Central memory CD4-positive, alpha-beta T cell (primary cell): ENCODE results near the gene BTG4.

Experiments
- DNase-seq: peaks from one replicate; pipeline ENCODE4 v3.0.0; 2022
- total RNA-seq, 3 experiments: gene quantifications; one replicate each; lab custom pipeline; 2026; lab: John Stamatoyannopoulos, UW

Gene BTG4
- 0 reads per million in 3 experiments for total RNA-seq

DNA sequence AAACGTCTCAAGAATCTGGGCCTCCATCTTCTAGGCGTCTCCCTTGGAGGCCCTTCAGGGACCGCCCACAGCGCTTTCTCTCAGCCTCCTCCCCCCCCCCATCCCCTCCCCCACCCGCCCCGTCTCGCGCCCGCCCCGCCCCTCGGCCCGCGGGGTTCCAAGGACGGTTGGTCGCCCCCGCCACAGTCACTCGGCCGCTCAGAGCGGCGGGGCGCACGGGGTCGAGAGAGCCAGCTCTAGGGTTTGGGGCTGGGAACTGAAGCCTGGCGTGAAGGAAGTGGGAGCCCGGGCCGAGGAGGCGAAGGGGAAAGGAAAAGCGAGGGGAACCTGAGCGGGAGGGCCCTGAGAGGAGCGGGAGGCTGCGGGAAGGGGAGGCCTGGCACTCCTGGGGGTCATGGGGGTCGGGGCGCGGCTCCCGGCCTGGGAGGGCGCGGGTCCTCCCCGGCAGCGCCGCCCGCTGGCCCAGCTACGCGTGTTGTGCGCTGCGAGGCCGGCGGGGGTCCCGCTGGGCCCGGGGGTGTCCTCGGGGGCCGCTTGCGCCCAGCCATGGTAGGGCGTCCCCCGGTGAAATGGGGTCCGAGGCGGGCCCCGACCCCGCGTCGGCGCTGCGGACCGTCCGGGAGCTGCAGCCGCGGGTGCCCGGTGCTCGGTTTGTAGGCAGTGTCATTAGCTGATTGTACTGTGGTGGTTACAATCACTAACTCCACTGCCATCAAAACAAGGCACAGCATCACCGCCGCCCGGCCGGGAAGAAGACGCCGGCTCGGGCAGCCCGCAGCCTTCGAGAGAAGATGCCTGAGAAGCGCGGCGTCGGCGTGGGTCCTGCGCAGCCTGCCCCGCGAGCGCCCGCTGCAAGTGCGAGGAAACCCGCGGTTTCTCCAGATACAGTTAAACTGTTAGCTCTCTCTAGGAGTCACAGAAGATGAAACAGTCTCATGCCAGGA, at the start of gene BTG4:
Gene BTG4, minus strand, starts transcription at position 91 of the 944 bp plus-strand sequence. CDS start 13,610 bp downstream, outside the sequence.
- DNase-seq: no peak

DNA sequence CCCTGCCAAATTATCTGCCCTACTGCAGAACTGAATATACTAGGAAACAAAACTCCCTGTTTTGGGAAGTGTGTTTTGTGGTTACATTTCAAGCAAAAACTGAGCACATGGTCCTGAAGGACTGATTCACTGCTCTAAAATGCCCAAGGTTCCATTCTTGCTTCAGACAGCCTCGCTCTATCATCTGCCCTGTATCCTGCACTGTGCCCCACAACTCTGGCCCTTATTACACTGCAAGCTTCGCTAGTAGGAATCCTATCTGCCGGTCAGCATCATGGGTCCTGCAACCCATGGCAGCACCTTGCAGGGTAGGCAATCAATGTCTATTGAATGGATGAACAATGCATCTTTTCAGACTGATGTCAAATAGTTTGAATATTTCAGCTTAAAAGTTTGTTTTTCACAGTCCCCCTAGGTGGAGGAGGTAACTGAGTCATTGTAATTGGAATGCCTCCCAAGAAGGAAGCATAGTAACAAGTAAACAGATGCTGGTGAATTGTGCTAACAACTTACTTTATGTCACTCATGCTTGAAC, 49.7 kb upstream of the BTG4 start:
- no peak for DNase-seq

DNA sequence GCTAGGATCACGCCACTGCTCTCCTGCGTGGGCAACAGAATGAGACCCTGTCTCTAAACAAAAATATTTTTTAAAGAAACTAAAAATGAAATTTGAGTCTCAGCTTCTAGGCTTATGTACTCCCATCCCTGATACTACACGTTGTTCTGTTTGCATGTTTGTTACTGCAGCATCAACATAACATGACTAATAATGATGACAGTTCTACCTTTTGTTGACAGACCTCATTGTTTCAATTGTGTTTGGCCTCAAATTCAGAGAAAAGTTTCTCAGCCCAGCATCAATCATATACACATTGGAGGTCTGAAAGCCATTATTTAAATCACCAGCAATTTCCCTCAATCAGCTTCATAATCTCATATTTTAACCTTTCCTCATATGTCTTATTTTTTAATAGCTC, 49.1 kb upstream of the BTG4 start:
- no peak for DNase-seq

DNA sequence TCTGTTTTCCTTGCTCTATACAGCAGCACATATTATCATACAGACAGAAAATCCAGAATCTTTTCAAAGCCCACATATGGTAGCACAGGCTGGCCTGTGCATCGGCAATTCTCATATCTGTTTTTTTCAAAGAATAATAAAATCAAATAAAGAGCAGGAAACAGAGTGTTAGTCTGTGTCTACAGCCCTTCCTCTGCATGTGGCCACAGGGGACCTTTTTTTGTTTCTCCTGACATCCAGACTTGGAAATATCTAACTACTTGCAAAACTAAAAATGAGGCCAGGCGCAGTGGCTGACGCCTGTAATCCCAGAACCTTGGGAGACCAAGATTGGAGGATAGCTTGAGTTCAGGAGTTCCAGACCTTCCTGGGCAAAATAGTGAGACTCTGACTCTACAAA, 48.6 kb upstream of the BTG4 start:
- no peak for DNase-seq

DNA sequence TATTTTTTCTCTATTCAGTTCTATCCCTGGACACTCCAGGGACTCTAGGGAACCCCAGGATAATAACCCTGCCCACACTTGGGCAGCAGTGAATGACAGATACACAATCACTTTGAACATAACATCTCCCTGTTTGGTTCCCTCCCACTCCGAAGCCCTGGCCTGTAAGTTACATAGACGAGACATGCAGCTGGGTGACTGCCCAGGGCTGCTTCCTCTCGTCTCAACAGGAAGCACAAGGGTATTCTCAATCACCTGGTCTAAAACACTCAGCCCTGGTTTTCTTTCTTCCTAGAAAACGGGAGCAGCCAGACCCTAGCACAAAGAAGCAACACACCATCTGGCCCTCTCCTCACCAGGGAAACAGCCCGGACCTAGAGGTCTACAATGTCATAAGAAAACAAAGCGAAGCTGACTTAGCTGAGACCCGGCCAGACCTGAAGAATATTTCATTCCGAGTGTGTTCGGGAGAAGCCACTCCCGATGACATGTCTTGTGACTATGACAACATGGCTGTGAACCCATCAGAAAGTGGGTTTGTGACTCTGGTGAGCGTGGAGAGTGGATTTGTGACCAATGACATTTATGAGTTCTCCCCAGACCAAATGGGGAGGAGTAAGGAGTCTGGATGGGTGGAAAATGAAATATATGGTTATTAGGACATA, 47.7 kb upstream of the BTG4 start:
- DNase-seq: no peak

DNA sequence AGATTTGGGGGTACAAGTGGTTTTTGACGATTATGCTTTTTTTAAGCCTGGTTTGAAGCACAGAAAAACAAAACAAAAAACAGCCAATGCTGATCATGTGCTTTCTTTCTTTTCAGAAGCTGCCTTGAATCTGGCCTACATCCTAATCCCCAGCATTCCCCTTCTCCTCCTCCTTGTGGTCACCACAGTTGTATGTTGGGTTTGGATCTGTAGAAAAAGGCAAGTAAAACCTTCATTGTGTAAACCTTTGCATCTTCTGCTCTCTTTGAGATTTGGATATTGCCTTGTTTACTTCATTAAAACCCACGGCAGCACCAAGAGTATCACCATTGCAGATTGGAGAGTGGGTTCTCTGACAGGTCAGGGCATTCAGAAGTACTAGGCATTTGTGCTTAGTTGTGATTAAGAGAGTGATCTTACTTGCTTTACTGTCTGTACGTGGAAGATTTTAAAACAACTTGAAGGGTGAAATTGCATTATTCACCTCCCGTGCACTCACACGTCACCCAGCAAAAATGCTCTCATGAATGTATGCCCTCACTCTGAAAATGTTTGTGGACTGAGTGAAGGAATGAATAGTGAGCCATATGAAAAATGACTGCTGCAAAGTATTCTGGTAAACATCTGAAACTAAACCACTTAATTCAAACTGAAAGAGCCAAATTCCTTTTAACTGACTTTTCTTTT, 45.4 kb upstream of the BTG4 start:
- DNase-seq: no peak

DNA sequence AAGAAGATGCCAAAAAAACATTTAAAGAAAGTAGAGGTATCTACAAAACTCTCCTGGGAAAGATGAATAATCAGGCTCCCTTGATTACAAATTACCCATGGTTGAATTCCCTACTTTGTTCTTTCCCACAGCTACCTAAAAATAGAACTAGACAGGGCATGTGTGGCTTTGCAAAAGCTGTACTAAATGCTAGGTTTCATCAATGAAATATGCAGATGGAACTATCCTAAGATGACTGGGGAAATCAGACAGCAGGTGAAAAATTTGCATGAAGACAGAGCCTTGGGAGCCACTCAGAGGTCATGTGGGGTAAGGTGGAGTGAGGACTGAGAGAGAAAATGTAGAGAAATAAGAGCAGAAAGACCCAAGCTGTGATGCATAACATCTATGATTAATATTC, 43.1 kb upstream of the BTG4 start:
- no peak for DNase-seq

DNA sequence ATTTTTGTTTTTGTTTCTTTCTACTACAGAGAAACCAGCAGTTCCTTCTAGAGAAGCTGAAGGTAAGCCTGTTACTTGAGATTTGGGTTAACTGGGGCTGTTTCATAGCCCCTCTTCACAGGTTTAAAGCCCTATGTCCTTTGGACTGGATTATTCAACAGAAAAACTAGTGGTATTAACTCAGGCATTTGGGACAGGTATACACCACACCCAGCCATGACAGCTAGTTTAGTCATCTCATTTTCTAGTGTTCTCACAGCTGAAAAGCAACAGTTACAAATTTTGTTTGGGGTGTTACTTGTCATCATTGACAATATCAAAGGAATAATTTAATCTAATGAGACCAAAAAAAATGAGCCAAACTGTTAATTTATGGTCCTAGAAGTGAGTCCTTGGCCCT, 42.3 kb upstream of the BTG4 start:
- no peak for DNase-seq

DNA sequence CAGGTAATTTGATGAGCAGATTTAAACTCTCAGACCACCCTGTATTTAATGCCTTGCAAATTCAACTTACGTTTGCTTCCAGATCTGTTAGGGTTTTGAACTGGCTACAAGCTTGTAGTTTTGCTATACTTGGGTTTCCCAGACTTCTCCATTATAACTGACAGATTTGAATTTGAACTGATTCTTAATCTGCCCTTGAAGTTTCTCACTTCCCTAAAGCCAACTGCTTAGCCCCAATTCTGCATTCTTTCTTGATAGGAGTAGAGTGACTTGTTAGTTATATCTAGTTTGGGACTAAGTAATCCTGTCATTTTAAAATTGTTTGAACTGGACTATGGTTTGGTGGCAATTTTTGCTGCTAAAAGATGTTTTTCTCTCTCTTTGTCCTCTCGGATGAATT, 38.1 kb upstream of the BTG4 start:
- DNase-seq: no peak

DNA sequence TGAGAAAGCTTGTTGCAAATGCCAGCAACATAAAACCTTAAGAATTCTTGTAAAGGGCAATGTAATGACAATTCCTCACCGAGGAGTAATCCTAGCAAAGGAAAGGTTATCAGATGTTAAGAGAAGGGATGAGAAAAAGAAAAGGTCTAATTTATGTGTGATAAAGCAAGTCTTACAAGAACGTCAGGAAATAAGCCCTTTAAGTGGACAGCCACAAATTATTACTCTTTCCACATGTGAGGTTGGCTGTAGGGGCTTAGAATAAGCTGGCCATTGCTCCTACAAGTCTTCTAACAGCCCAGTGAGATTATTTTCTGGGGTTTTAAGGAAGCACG, 37.6 kb upstream of the BTG4 start:
- DNase-seq: no peak

DNA sequence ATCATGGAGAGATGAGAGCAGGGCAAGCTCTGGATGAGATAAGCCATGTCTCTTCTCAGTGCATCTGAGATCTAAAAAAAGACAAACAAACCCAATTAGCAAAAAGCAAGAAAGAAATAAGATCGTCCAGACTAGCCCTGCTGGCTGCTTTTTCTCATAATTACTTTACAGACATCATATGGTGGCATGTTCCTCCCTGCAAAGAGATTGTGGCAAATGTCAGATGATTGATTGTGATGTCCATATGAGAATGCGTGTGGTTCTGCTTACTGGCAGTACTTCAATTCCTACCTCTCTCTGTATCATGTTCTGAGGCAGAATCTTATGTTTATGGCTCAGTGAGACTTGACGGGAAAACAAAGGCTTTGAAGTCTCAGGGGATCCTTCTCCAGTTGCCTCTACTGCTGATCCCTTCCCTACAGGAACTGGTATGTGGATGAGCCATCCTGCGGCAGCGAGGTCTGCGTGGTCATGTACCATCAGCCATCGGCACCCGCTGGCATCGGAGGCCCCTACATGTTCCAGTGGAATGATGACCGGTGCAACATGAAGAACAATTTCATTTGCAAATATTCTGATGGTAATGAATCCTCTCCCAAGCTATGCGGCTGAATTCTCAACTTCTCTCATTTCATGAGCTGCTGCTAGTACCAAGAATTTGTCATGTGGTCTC, 37.1 kb upstream of the BTG4 start:
- no peak for DNase-seq

DNA sequence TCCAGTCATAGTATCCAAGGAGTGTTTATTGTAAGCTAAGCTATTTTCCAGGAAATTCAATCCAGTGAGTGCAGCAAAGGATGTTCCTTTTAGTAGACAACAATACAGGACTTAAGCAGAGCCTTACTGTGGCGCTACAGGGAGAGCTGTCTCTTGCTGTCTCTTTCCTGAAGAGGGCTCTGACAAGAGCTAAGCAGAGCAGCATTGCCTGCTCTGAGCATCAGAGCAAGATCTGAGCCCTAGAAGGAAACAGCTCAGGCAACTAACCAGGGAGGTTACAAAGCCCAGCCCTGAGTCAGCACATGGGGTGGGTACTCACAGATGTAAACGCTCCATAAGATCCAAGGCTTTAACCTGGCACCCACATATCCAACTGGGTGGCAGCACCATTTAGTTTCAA, 36.3 kb upstream of the BTG4 start:
- no peak for DNase-seq

DNA sequence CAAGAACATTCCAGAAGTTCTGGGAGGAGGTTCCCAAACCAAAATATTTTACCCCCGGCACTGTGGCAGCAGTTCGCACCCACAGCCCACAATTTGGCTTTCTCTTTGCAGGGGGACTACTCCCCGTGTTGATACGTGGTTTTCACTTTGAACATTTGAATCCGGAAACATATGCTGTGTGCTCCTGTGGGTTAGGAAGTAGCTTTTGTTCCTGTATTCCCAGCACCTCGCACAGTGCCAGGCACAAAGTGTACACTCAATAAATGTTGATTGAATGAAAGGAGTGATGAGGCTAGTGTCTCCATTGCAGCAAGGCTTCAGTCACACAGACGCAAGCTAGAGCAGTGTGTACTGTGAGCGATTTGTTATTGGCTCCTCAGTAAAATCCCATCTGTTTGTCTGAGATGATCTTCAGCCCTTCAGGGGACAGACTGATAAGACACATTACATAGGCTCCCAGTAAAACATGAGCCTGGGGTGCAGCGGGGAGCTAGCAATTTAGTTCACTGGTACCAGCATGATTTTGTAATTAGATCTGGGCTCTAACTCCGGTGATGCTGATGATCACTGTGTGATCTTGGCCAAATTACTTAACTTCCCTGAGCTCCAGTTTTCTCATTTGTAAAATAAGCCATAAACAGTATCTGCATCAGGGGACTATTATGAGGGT, 30.6 kb upstream of the BTG4 start:
- no peak for DNase-seq

DNA sequence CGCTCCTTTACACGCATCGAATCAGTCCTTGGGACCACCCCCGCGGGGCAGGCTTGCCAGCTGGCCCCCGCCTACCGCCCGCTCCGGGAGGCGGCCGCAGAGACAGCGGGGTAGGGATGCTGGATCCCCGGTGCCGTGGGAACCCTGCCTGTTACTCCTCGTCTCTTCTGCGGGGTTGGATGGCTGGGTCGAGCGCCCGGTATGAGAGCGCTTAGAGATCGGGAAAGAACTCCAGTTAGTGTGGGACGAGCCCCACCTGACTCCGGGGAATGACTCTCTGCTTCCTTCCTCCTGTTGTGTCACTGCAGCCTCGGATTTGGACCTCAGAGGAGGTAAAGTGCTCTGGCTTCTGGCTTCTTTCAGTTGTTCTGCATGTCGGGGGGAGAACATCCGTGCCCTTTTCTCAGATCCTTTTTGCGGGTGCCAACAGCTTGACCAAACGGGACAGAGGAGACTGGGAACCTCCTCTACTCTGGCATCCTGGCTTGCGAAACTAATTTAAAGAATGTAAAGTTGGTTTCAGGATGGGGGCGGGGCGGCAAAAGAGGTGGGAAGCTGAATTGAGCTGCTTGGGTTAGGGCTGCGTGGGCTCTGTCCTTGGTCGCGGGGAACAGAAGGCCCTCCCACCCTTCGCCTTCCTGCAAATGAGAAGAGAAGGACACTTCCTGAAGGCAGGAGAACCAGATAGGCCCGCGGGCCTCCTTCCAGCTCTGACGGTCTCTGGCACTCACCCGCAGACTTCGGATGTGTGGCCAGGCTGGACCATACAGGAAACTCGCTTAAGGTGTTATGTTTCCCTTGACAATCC, 29.3 kb upstream of the BTG4 start:
- no peak for DNase-seq

DNA sequence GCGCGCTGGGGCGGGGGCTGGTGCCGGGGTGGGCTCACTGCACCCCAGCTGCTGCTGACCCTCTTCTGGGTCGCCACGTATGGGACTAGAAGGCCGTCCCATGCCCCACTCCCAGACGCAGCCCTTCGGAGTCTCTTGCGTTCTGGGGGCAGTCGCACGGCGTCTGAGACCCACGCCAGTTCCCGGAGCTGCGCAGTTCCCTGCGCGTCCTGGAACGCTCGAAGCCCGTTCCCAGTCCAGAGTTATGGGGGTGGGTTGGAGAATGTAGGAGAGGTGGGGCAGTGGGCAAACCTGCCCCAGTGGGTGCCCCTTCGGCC, 28.7 kb upstream of the BTG4 start:
- DNase-seq: no peak

DNA sequence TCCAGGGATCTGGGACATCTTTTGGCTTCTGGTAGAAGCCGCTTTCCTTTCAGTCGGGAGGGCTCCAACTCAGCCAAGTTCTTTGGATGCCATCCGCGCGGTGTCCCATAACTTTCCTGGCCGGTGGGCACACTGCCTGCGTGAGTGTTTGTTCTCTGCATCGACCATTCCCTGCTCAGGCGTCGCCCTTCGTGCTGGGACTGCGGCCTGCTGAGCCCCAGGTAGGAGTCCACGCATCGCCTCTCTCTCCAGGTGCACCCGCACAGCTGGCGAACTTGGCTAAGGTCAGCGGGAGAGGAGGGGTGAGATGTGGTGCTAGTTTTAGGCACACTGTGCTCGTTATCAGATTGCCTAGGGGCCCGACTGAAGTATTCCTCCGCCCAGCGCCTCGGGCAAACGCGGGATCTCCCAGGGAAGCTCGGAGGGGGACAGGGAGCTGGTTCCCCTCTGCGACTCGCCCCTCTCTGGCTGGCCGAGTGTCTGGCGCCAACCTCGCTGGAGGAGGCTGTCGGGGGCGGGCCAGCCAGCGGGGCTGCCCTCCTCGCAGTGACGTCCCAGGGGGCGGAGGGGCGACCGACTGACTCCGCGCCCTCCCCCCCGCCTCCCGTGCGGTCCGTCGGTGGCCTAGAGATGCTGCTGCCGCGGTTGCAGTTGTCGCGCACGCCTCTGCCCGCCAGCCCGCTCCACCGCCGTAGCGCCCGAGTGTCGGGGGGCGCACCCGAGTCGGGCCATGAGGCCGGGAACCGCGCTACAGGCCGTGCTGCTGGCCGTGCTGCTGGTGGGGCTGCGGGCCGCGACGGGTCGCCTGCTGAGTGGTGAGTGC, 28.1 kb upstream of the BTG4 start, which contains the start of gene LAYN:
Gene LAYN, plus strand, starts transcription at position 607 of the 823 bp plus-strand sequence. Its CDS starts 124 bp downstream, at position 731.
- DNase-seq: no peak

DNA sequence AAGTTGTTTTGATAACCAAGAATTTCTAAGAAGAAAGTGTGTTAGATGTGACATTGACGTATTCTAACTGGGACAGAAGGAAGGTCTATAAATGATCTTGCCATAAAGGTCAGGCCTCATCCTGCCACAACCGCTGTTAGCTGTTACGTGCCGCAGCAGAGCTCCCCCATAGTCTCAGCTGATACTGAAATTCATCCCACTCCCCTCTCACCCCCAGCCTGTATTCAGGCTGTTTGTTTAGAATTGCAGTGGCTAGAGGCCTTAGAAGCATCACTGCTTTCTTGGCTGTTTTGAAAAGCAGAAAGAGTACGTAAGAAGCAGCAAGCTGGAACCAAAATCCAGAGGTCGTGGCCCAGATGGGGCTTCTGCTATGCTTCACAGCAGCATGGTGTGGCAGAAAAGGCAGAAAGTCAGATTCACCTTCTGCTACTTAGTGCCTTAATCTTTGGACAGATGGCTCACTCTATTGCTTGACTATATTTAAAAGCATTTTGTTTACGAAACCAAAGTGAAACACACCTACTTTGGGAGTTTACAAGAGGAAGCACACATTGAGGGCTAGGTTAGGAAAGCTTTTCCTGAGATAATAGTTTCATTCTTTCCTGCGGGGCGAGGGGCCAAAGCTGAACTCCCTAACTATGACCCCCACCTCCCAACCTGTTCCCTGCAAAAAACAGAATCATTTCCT, 27.4 kb upstream of the BTG4 start:
- DNase-seq: no peak

DNA sequence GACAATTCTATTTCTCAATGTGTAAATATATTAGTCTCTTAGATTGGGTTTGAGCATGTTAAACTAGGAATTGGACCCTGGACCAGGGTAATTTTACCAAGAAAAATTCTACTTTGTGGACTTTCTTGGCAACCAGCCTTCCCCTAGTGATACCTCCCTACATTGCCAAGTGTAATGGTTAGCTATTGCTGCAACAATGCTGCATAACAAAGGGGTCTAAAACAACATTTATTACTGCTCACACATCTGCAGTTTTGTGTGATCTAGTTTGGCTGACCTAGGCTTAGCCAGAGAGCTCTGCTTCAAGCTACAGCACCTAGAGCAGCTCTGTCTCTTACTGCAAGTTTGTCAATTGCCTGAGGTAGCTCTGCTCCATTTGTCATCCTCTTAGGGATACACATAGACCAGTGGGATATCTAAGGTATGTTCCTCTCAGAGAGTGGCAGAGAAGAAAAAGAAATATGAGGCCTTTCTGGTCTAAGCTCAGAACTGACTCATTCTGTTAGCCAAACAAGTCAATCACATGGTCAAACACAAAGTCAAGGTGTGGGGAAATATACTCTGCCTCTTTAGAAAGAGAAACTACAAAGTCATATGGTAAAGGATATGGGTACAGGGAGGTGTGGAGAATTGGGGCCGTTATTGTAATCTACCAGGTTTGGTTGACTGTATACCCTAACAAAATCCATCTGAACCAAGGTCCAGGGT, 26.4 kb upstream of the BTG4 start:
- no peak for DNase-seq

DNA sequence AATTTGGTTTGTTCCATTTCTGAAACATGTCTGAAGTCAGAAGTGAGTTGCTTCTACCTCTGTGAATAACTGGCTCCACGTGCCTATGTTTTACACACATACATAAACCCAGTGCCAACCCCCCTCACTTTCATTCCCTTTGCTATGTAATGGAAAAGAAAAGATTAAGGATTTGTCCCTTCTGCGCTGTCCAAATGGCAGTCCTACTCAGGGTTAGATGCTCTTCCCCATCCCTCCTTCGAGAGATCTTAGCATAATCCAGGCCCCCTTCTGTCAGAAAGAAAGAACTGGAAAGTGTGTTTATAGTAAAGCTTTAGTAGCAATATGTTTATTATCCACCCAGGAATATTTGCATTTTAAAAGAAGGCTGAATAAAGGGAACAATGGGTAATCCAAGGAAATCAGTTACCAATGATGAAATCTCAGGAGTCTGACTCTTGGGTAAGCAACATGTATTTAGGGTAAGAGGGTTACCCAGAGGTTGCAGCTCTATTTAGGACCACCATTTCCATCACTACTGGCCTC, 25.2 kb upstream of the BTG4 start:
- DNase-seq: no peak
